Middle frontal gyrus (tissue), 1 donor: ENCODE results near the gene GASK1A.

Experiments
- DNase-seq: peaks from one replicate; pipeline ENCODE4 v3.0.0-alpha.2; 2015; ENCODE audit warnings: low spot score; ENCODE audit errors: extremely low spot score

GASK1A gene

DNA sequence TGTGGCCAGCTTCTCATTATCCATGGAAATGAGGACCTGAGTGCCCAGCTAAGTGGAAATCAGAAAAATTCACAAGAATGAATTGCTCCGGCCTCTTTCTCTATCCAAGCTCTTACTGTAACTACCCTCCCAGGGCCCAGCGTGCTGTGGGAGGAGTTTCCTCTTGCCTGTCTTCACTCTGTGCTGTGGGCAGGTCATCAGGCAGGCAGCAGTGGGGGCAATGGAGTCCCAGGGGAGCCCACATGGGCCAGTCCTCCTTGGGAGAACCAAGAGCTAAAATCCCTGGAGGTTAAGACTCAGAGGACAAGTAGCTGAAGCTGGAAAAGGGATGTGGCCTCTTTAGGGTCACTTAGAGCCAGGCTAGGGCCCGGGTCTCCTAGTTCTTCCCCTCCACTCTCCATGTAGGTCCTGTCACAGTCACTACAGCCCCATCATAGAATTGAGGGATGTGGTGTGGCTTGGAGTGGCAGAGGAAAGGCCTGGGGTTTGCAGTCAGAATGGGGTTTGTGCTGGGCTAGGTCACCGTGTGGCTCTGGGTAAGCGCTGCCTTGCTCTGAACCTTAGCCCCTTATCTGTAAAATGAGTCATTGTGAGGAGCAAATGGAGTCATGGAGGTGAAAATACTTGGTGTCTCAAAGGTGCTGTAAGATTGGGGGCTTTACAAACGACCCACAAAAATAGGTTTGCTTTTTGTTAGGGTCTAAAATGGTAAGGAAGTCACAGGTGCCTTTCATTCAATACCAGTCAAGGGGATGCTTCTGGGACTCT is 3.7 kb downstream of the GASK1A start:
- DNase-seq = no peak

DNA sequence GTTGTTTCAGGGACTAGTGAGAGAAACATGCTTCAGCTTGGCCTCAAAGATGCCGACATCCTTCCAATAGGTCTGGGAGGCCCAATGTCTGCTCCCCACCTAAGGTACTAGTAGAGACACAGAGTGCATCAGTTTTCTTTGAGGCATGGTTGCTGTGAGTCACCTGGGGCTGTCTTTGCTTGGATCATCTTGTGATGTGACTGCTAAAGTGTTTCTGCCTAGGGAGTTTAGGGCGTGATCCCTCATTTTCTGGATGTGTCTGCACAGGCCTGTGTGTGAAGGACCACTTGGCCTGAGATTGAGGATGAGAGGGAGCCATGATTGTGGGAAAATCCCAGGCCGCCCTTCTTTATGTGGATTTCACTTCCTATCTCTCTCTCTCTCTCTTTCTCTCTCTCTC is 4.8 kb downstream of the GASK1A start:
- no peak for DNase-seq

DNA sequence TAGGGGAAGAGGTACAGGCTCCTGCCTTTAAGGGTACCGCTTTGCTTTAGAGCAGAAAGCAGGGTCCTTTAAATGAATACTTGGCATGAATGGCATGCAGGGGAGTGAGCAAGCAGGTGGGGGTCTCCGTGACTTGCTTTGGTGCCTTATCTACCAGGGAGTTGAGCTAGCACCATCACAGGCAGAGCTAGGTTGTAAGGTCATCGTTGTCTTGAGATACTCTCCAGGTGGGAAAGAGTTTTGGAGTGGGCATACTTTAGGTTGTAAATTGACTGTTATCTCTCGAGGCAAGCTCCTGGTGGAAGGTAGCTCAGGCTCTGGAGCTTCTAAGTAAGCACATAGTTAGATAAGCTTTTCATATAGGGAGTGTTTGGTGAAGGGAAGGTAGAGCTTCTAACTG is 5.6 kb downstream of the GASK1A start:
- no peak for DNase-seq

DNA sequence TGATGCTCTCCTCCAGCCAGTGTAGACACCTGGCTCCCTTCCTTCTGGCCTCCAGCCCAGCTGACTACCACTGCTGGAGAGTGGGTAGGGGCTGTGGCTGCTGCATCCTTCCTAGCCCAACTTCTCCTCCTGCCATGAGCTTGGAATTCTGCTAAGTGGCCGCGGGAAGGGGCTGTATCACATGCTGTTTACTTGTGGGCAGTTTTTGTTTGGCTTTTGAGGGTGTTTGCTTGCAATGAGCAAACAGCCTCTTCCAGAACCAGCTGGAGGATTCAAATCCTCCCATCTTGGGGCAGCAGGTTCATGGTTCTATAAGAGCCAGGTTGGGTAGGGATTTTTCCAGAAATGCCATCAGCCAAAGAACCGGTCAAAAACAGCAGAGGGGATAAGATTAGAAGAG is 9.0 kb downstream of the GASK1A start:
- no peak for DNase-seq

DNA sequence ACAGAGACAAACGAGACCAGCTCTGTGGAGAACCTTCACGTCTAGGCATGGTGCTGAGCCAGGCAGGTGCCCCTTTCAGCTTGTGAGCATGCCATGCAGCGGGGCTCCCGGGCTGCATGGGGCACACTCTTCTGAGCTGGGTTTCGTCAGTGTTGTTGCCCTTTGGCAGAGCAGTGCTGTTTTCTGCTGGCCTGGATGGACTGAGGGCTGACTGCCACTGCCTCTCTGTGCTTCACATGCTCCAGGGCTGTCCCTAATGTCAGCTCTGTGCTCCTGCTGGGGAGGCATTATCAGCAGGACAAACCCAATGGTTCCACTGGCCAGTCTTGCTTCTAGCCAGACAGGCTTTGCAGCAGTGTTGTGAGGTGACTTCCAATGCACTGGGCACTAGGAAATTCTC is 9.5 kb downstream of the GASK1A start:
- DNase-seq = no peak

DNA sequence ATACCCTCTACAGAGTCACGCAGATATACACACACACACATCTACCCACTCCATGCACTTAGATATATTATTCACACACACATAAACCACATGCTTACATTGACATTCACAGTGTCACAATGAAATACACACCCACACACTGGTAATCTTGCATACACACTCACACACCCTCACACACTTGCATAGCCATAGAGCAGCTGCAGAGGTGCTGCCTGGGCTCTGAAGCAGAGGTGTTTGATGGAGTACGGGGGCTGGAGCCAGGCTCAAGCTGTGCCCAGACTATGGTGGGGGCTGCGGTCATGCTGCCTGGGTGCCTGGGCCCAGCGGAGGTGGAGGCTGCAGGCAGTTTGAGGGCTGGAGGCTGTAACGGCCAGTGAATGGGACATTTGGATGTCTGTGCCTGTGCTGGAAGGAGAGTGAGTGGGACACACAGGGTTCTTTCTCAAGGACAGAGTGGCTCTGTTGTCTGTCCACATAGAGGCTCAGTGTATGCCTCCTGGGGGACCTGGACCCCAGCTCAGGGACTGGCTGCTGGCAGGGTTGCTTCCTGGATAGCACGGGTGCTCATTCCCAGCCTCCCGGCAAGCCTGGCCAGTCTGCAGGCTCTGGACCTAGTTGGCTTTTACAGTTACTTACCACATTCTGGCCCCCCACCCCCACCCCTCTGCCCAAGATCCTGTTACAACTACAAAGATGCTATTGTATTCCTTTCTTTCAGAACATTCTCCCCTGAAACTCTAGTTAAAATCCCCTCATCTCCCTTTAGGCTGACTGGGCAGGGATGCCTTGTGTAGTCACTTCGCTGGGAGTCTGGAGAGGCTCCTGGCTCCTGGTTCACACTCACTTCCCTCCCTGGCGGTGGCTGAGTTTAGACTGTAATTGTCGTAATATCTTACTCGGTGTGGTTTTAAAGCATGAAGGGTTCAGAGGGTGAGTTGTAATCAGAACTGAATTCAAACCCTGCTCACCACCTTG is 12.5 kb downstream of the GASK1A start:
- no peak for DNase-seq

DNA sequence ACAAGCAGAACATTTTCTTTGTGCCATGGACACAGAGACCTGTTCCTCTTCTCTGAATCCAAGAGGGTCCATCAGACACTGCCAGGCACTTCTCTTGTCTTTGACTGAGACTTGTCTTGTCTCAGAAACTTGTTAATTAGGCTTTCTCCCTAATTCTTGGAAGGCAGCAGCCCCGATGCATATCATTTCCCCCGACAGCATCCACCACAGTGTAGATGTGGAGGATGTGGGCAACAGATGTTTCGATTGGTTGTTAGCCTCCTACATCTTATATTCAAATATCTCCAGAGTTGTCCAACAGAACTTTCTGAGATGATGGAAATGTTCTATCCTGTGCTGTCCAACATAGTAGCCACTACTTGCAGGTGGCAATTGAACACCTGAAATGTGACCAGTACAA is 15.5 kb downstream of the GASK1A start:
- no peak for DNase-seq

DNA sequence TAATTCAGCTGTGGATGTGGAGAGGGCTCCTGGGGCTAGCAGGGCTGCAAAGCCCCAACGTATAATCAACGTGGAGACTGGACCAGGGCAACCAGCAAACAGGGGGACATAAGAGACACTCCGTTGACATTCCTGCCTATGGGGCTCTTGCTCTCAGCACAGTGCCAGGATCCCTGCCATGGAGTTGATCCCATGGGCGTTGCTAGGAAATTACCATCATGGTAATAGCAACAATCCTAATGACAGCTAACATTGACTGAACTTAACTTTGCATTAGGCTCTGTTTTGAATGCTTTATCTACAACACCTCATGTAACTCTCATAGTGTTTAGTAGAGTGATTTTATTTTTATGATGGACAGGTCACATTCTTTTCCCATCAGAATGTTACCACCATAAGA is 16.9 kb downstream of the GASK1A start:
- no peak for DNase-seq

DNA sequence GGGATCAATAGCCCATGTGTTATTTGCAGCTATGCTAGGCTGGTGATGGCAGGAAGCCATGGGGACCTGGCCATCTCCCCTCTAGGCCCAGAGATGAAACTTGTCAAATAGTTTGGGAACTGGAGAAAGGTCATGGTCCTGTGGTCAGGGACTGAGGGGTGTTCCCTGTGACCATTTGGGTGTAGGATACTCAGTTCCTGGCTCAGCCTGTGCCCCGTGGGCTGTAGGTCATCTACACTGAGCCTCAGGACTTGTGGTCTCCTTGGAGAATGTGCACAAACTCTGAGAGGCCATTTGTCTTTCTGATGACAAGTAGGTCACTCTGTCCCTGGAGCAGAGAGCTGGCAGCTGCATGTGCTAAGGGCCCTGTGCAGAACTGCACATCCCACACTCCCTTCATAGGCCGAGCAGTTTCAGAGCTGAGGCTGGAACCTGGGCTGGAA is 17.5 kb downstream of the GASK1A start:
- peak; percentile 23 for DNase-seq

DNA sequence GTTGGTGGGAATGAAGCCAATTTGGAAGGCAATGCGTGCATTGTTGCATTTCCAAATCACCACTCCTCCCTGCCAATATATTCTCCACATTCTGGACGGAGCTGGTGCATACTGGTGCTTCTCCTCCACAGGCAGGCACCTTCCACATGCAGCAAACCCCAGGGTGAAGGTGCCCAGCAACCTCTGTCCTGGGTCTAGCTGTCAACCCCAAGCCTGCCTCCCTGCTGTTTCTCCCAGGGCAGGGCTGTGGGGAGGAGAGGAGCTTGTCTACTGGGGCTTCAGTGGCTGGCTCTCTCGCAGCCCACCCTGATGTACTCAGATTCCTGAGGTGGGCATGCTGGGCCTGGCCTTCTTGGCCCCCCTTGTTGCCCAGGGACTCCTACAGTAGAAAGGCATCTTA is 20.1 kb downstream of the GASK1A start:
- DNase-seq = no peak

DNA sequence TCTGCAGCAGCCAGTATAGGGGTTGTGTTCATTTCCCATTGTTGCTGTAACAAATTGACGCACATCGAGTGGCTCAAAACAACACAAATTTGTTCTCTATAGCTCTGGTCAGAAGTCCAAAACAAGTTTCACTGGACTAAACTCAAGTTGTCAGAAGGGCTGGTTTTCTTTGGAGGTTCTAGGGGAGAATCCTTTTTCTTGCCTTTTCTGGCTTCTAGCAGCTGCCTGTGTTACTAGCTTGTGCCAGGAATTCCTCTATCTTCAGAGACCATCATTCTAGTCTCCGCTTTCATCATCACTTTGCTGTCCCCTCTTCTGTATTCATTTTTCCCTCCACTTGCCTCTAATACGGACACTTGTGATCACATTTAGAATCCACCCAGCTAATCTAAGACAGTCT is 20.5 kb downstream of the GASK1A start:
- no peak for DNase-seq

DNA sequence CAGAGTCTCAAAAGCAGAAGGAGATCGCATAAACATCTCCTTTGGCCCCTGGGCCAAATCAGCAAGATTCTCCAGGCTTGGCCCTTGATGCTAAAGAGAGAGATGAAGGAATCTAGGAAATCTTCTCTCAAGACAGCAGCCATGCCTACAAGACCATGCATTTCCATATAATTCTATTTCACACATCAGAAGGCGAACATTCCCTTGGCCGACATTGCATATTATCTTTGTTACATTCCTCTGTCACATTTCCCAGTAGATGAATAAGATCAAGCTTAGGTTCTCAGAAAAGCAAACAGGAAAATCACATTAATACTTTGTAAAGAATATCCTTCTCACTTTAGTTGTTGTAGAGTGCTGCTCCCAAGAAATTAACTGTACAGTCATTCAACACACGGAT is 21.3 kb downstream of the GASK1A start:
- no peak for DNase-seq

DNA sequence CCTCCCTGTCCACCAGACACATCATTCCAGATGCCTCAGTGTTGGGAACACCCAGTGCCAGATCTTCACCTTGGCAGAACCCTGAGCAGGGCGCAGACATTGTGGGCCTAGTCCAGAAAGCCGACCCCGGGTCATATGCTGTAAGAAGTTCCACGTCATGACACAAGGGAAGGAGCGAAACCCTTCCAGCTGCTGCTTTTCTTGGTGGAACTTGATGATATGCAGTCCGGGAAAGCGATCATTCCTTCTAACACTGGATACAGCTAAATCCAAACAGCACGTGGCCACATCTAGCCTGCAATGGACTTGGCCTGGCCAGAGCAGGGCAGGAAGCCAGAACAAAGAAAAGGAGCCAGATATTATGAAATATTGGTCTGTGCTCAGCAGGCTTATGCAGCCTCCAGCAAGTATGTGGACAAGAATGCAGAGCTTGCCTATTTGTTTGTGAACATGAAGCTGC is 22.0 kb downstream of the GASK1A start:
- DNase-seq = peak; percentile 20

DNA sequence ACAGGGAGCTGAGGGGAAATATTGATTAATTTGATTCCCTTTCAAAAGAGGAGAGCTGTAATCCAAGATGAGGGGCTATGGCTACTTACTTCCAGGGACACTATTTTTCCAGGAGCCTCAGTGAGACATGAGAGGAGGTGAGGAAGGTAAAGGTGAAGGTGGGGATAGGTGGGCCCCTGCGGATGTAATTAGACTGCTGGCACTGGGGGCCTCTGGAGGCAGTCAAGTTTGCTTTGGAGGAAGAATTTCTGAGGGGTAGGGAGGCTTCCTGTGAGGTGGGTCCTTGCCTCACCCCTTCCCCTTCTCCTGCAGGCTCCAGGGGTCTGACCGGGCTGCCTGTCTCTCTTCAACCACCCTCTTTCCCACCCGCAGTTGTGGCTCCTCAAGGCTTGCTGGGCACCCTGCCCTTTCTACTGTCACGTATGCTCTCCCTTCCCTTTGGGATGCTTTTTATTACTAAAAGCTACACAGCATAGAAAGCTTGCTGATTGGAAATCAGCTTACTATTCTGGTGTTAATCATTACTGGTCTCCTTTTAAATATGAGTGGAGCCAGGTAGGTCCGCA is 22.5 kb downstream of the GASK1A start:
- no peak for DNase-seq

DNA sequence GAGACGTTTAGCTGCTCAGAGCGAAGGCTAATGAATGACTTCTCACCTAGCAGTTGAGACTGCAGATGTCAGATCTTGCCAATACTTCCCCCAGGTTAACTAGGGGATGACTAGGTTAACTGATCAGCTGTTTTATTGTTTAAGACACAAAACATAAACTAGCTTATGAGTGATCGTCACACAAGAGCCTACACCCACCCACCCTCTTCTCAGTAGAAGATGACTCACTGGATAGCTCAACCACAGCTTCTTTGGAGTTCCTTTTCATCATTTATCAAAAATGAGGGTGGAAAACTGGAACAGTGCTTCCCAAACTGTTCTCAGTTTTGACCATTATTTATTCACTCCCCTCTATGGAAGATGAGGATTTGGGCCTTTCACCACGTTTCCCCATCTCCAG is 25.2 kb downstream of the GASK1A start:
- DNase-seq = no peak

DNA sequence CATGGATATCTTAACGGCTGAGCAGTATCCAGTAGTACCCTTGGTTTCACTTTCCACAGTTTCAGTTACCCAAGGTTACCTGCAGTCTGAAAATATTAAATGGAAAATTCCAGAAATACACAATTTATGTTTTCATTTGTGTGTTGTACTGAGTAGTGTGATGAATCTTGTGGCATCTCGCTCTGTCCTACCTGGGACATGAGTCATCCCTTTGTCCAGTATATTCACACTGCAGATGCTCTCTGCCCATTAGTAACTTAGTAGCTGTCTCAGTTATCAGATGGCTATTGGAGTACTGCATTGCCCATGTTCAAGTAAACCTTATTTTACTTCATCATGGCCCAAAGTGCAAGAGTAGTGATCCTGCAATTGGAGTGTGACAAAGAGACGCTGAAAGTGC is 26.1 kb downstream of the GASK1A start:
- no peak for DNase-seq

DNA sequence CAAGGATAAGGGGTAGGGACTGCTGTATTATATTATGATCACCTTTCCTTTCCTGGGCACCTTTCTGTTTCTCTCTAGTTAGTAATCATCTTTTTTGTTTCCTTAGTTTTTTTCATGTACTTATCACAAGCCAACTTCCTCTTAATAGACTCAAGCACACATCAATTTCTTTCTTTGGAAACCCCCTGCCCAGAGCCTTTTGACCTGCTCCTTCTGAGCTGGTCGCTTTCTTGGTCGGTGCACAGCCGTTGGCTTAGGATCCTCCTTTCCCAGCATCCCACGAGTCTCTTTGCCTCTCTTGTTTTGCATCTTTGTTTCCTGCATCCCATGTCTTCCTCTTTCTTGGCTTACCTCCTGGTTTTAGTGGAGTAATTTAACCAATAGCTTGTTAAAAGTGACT is 26.9 kb downstream of the GASK1A start:
- no peak for DNase-seq

DNA sequence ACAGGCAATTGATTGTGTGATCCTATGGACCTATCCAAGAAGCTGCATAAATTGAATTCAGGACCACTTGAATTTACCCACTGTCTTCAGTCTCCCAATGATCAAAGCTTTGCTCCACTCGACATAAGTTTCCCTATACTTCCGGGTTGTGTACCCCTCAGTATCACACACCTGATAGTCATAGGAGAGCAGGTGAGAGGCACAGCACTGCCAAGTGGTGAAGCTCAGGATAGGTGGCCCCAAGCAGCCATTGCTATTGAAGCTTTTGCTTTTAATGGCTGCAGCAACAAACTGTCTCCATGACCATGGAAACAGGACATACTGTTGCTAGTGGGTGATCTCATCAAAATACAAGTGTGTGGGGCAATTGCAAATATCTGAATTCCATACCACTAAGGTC is 27.7 kb downstream of the GASK1A start:
- no peak for DNase-seq

DNA sequence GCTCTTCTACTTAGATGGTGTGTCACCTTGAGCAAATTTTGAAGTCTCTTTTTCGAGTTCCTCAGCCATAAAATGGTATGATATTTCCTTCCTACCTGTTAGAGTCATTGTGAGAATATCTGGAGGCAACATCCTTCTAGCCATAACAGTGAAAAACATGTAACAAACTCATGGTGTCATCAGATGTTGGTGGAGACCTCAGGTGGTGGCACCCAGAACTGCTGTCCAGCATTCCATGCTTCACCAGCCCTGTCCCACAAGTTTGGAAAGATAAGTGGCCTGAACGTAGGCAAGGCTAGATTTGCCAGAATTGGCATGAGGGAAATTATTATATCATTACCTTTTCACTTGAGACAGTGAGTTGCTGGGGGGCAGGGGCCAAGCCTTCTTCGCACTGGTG is 30.4 kb downstream of the GASK1A start:
- DNase-seq = no peak

DNA sequence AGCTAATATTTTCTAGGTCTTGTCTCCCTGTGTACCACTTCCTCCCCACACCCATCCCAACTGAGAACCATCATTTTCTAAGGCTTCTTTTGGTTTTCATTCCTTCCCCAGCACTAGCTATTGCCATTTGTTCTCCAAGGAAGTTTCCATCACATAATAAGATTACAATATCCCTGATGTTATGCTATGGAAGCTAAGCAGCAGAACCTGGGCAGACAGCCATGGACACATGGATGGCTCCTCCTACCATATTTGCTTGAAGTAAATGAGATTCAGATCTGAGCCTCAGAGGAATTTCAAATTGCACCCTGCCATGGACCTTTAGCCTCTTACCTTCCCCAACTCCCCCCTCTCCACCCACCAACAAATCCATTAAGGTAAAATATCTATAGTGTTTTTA is 31.5 kb downstream of the GASK1A start:
- no peak for DNase-seq

DNA sequence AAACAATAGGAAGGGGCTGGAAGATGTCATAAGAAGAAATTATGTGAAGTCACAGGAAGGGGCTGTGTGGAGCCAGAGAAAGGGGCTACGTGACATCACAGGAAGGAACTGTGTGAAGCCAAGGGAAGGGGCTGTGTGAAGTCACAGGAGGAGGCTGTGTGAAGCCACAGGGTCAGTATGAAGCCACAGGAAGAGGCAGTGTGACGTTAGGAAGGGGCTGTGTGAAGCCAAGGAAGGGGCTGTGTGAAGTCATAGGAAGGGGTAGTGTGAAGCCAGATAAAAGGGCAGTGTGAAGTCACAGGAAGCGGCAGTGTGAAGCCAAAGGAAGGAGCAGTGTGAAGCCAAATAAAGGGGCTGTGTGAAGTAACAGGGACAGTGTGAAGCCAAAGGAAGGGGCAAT is 32.5 kb downstream of the GASK1A start:
- DNase-seq = no peak

DNA sequence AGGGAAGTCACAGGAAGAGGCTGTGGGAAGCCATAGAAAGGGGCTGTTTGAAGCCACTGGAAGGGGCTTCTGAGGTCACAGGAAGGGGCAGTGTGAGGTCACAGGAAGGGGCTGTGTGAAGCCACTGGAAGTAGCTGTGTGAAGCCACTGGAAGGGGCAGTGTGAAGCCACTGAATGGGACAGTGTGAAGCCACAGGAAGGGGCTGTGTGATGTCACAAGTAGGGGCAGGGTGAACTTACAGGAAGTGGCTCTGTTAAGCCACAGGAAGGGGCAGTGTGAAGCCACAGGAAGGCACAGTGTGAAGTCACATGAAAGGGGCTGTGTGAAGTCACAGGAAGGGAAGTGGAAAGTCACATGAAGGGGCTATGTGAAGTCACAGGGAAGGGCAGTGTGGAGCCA is 33.1 kb downstream of the GASK1A start:
- no peak for DNase-seq
